HepG2 (cell line): ENCODE measurements around the gene TCF12. TPM values are rescaled to one million over a fixed set of nuclear protein-coding genes. Genes with fewer than 3 reads are reported as not detected.

ENCODE experiments used
- ATAC-seq: fragments of 200-7000 bp; cut with Tn5 transposase; 3 replicates; pipeline ENCODE4 v1.9.1; 2020; ENCODE audit warnings: mild to moderate bottlenecking, moderate library complexity
- BruUV-seq: library from RNA; stranded (reverse); fragments of 400-500 nt; replicated peaks from 2 replicates; lab custom pipeline; 2021; lab: Mats Ljungman, UMichigan
- CTCF ChIA-PET: fragments of 300-600 bp; formaldehyde crosslinking; extraction: SDS; loops from one replicate; lab custom pipeline; 2021; ENCODE audit warnings: low total read pairs, inconsistent platforms, low intra/inter-chr PET ratio; lab: Yijun Ruan, JAX
- POLR2A ChIA-PET: fragments of 350-600 bp; sonication (Branson Sonifier 250); formaldehyde crosslinking; loops from one replicate; lab custom pipeline; 2020; ENCODE audit warnings: antibody characterized with exemption, inconsistent platforms; lab: Yijun Ruan, JAX
- DNase-seq: peaks from one replicate; pipeline ENCODE4 v3.0.0-alpha.2; 2015; ENCODE audit warnings: low spot score
- FAIRE-seq: peaks from 3 replicates; lab custom pipeline; 2011; peaks lifted over from hg19 to GRCh38; lab: Jason Lieb, UNC
- H2AFZ ChIP-seq: one replicate; pipeline ENCODE4 v1.6.1; 2011; ENCODE audit warnings: low read length, inconsistent platforms
- H3K27ac ChIP-seq: fragments of 300-600 bp; 3 replicates; pipeline ENCODE4 v1.8.0; 2011; ENCODE audit warnings: mixed run types, mild to moderate bottlenecking, mixed read lengths, low read length, inconsistent platforms; ENCODE audit not compliant: insufficient read depth; ENCODE audit errors: extremely low read length
- H3K27me3 ChIP-seq, 2 experiments: fragments of 200-600 bp in 1 of 2; 2 replicates in 1 of 2; 3 replicates in 1 of 2; pipeline versions ENCODE4 v1.6.0 to v1.8.0; 2011; ENCODE audit warnings: low read length in 2 of 2, mild to moderate bottlenecking in 2 of 2, moderate library complexity in 2 of 2, inconsistent platforms in 1 of 2; ENCODE audit not compliant: insufficient read depth in 2 of 2, control insufficient read depth in 1 of 2
- H3K36me3 ChIP-seq, 2 experiments: fragments of 200-600 bp in 1 of 2; replicated peaks in 1 of 2; 2 replicates in 1 of 2; 3 replicates in 1 of 2; pipeline versions ENCODE4 v1.5.1 to v1.8.0; 2011; ENCODE audit warnings: low read length in 2 of 2, inconsistent platforms in 1 of 2; ENCODE audit not compliant: insufficient read depth in 2 of 2, control insufficient read depth in 1 of 2
- H3K4me1 ChIP-seq: 2 replicates; pipeline ENCODE4 v1.5.1; 2012; ENCODE audit warnings: low read length, inconsistent platforms; ENCODE audit not compliant: insufficient read depth
- H3K4me2 ChIP-seq: 2 replicates; pipeline ENCODE4 v1.6.0; 2011; ENCODE audit warnings: low read depth, low read length, inconsistent platforms
- H3K4me3 ChIP-seq, 3 experiments: fragments of 200-600 bp in 1 of 3; sonication (generic), shearing (Covaris generic) in 1 of 3; replicated peaks in 1 of 3; 2 replicates each; pipeline ENCODE4 v1.5.1; 2011 to 2016; ENCODE audit warnings: low read length in 3 of 3, inconsistent platforms in 2 of 3, low read depth in 2 of 3, mild to moderate bottlenecking in 2 of 3, control low read depth in 1 of 3, mixed read lengths in 1 of 3; ENCODE audit not compliant: insufficient read depth in 1 of 3
- H3K79me2 ChIP-seq: one replicate; pipeline ENCODE4 v1.6.1; 2011; ENCODE audit warnings: low read length, inconsistent platforms; ENCODE audit not compliant: insufficient read depth
- H3K9ac ChIP-seq: 2 replicates; pipeline ENCODE4 v1.6.0; 2011; ENCODE audit warnings: mild to moderate bottlenecking, low read depth, low read length, inconsistent platforms; ENCODE audit not compliant: insufficient read depth
- H3K9me3 ChIP-seq: 2 replicates; pipeline ENCODE4 v1.5.1; 2012; ENCODE audit warnings: mild to moderate bottlenecking, low read length
- H4K20me1 ChIP-seq: 2 replicates; pipeline ENCODE4 v1.6.0; 2011; ENCODE audit warnings: inconsistent platforms, mild to moderate bottlenecking, low read length, moderate library complexity; ENCODE audit not compliant: insufficient read depth
- ASH2L ChIP-seq: fragments of 300-600, 200-600 bp; sonication (generic); IDR thresholded peaks from 2 replicates; pipeline ENCODE4 v1.7.0; 2017; ENCODE audit warnings: low read depth, mild to moderate bottlenecking, moderate library complexity, mixed read lengths, low read length; ENCODE audit not compliant: insufficient read length
- BCLAF1 ChIP-seq: fragments of 450-650 bp; IDR thresholded peaks from 2 replicates; pipeline ENCODE4 v1.6.1; 2017; ENCODE audit warnings: mild to moderate bottlenecking
- HNRNPL ChIP-seq: fragments of 200-400 bp; formaldehyde crosslinking; IDR thresholded peaks from 2 replicates; pipeline ENCODE4 v1.6.1; 2017; ENCODE audit warnings: mild to moderate bottlenecking, low read depth, low read length
- NFIB ChIP-seq: sonication (generic); formaldehyde crosslinking; IDR thresholded peaks from 2 replicates; pipeline ENCODE4 v1.9.0; 2021; ENCODE audit warnings: missing genetic modification reagents, mild to moderate bottlenecking, borderline replicate concordance
- NR1H2 ChIP-seq: sonication (generic); formaldehyde crosslinking; IDR thresholded peaks from 2 replicates; pipeline ENCODE4 v1.8.1; 2022; ENCODE audit warnings: low read depth, missing genetic modification reagents, borderline replicate concordance
- SALL1 ChIP-seq: sonication (generic); formaldehyde crosslinking; IDR thresholded peaks from 2 replicates; pipeline ENCODE4 v1.8.0; 2022; ENCODE audit warnings: mild to moderate bottlenecking, missing genetic modification reagents
- ZBTB7A ChIP-seq: sonication (generic); formaldehyde crosslinking; IDR thresholded peaks from 2 replicates; pipeline ENCODE4 v1.8.0; 2022; ENCODE audit warnings: mild to moderate bottlenecking, missing genetic modification reagents
- ZFP41 ChIP-seq: sonication (generic); formaldehyde crosslinking; IDR thresholded peaks from 2 replicates; pipeline ENCODE4 v1.4.0; 2020; ENCODE audit warnings: mild to moderate bottlenecking, missing genetic modification reagents, borderline replicate concordance
- ZKSCAN1 ChIP-seq: fragments of 150-350 bp; IDR thresholded peaks from 2 replicates; pipeline ENCODE4 v1.6.1; 2014; ENCODE audit warnings: low read length
- ZNF136 ChIP-seq: sonication (generic); formaldehyde crosslinking; IDR thresholded peaks from 2 replicates; pipeline ENCODE4 v1.8.1; 2022; ENCODE audit warnings: low read depth, mild to moderate bottlenecking, moderate library complexity, missing genetic modification reagents
- ZNF260 ChIP-seq: sonication (generic); formaldehyde crosslinking; IDR thresholded peaks from 2 replicates; pipeline ENCODE4 v1.4.0; 2020; ENCODE audit warnings: missing genetic modification reagents, low read depth, mild to moderate bottlenecking, borderline replicate concordance
- ZNF563 ChIP-seq: sonication (generic); formaldehyde crosslinking; IDR thresholded peaks from 2 replicates; pipeline ENCODE4 v1.8.0; 2022; ENCODE audit warnings: mild to moderate bottlenecking, moderate library complexity, missing genetic modification reagents
- ZNF83 ChIP-seq: sonication (generic); formaldehyde crosslinking; IDR thresholded peaks from 2 replicates; pipeline ENCODE4 v1.4.0; 2020; ENCODE audit warnings: missing genetic modification reagents, mild to moderate bottlenecking, borderline replicate concordance
- WGBS: methylation state at CpG from one replicate; pipeline ENCODE4 v1.1.6; 2017; ENCODE audit warnings: low lambda C conversion rate; 5-methylcytosine and 5-hydroxymethylcytosine counted together
- in situ Hi-C: cut with HindIII; loops from 2 replicates; pipeline ENCODE4 v1.10.0; 2017; ENCODE audit warnings: low pct_unique_long_range_greater_than_20kb; ENCODE audit not compliant: extremely low pct_ligation_motif_present
- intact Hi-C: fragments of 100-400 bp; cut with micrococcal nuclease; formaldehyde crosslinking; loops from one replicate; pipeline ENCODE4 v1.10.0; 2022; ENCODE audit not compliant: unreplicated experiment
- polyA plus RNA-seq, 8 experiments: library from polyadenylated mRNA; depleted of rRNA in 3 of 8; stranded (reverse) in 7 of 8; unstranded in 1 of 8; fragments of >200 nt; fragmentation: Illumina TruSeq in 4 of 8; extraction: Trizol in 4 of 8; gene quantifications; 2 replicates each; pipeline versions ENCODE4 v1.2.1 to v1.2.3, GENCODE V29; 2011 to 2016; ENCODE audit warnings: low read depth in 4 of 8, missing spikeins in 1 of 8, mixed read lengths in 1 of 8; ENCODE audit not compliant: insufficient read depth in 1 of 8
- total RNA-seq, 5 experiments: library from RNA; depleted of rRNA; stranded (reverse); fragments of >200 nt; fragmentation: Illumina TruSeq; extraction: Trizol; gene quantifications; 2 replicates each; pipeline ENCODE4 v1.2.3, GENCODE V29; 2016; ENCODE audit warnings: low read depth in 1 of 5

Gene TCF12
- total and polyA plus RNA-seq, 2 of the 13 experiments (the other 11 are each of a cell fraction or from before 2014, with no cell fraction given), result 48.6 to 51.1 TPM

GRCh38 chr15:57220205-57220604 lies 301.8 kb downstream of the TCF12 start:
- 98% methylated on average over 2 of the region's 2 CpGs for WGBS
- TF ChIP-seq SALL1, result no peak
- no peak for TF ChIP-seq ZNF83 (CRISPR knock-in tag)
- TF ChIP-seq NR1H2 (CRISPR knock-in tag), result no peak
- no peak for TF ChIP-seq NFIB (CRISPR knock-in tag)
- TF ChIP-seq ZNF136 (CRISPR knock-in tag), result no peak
- intact Hi-C loops (no loop called here), in situ Hi-C loops (no loop called here)
- Histone ChIP-seq H3K4me1 (peaks cover 8% of the 10 kb centered on the region; the same call in 1 of the 2 replicates), H3K27ac (no peak overlapping the region), H3K79me2 (peaks cover 2% of the 10 kb centered on the region), H3K36me3 (no peaks in the 10 kb centered on the region), H3K9me3 (no peaks in the 10 kb centered on the region), H3K4me3 (no peak overlapping the region), H3K27me3 (no peaks in the 10 kb centered on the region), H4K20me1 (no peaks in the 10 kb centered on the region), H3K4me2 (no peak overlapping the region), H3K9ac (no peak overlapping the region), H2AFZ (no peak overlapping the region)
- ChIA-PET POLR2A (no interaction called here), CTCF (no interaction called here)
- FAIRE-seq (no peak), DNase-seq (no peak), ATAC-seq (no peak)
- BruUV-seq, result no TSS peak

- no TSS peak for BruUV-seq
- TF ChIP-seq ZNF260 (CRISPR knock-in tag) (no peak), ASH2L (no peak), ZFP41 (CRISPR knock-in tag) (no peak), BCLAF1 (no peak), HNRNPL (no peak), ZNF563 (CRISPR knock-in tag) (no peak), ZBTB7A (CRISPR knock-in tag) (no peak), ZKSCAN1 (no peak)
- ATAC-seq, result no peak
- Histone ChIP-seq H3K79me2 (peaks cover 2% of the 10 kb centered on the region), H4K20me1 (no peaks in the 10 kb centered on the region), H3K27me3 (no peaks in the 10 kb centered on the region), H3K27ac (no peak overlapping the region), H3K9me3 (no peaks in the 10 kb centered on the region), H3K36me3 (no peaks in the 10 kb centered on the region), H3K4me2 (no peak overlapping the region), H3K9ac (no peak overlapping the region), H2AFZ (no peak overlapping the region), H3K4me1 (peaks cover 8% of the 10 kb centered on the region; the same call in 1 of the 2 replicates), H3K4me3 (no peak overlapping the region)
- no peak for DNase-seq
- no peak for FAIRE-seq
- WGBS, result 100% methylated on average over 1 of the region's 1 CpG
- in situ Hi-C loops (no loop called here), intact Hi-C loops (no loop called here)
- ChIA-PET POLR2A (no interaction called here), CTCF (no interaction called here)
Measured at GRCh38 chr15:57221134-57221533, 302.7 kb downstream of the TCF12 start.
